ENCODE data around the gene ELANE.
A peak's percentile ranks its signal among the peaks of the same experiment; 100 is the strongest.

- TF ChIP-seq POLR2A (IDR thresholded peaks at IDR 0.05), result peak in 1 of 2 donors; percentile 4
- TF ChIP-seq, protein P1, sequence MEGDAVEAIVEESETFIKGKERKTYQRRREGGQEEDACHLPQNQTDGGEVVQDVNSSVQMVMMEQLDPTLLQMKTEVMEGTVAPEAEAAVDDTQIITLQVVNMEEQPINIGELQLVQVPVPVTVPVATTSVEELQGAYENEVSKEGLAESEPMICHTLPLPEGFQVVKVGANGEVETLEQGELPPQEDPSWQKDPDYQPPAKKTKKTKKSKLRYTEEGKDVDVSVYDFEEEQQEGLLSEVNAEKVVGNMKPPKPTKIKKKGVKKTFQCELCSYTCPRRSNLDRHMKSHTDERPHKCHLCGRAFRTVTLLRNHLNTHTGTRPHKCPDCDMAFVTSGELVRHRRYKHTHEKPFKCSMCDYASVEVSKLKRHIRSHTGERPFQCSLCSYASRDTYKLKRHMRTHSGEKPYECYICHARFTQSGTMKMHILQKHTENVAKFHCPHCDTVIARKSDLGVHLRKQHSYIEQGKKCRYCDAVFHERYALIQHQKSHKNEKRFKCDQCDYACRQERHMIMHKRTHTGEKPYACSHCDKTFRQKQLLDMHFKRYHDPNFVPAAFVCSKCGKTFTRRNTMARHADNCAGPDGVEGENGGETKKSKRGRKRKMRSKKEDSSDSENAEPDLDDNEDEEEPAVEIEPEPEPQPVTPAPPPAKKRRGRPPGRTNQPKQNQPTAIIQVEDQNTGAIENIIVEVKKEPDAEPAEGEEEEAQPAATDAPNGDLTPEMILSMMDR (IDR thresholded peaks at IDR 0.05), result no peak
These were observed 1.1 kb upstream of the ELANE start for GRCh38 chr19:850979-851335.

All from adrenal gland (tissue), 5 donors.